HEK293 (cell line): Measurements from ENCODE around the gene COP1.

Experiments used
- KLF16 ChIP-seq: fragments of 450-650 bp; formaldehyde crosslinking; IDR thresholded peaks from 2 replicates; pipeline ENCODE4 v1.5.1; 2017; ENCODE audit warnings: missing biosample characterization, missing genetic modification characterization
- SETDB1 ChIP-seq: IDR thresholded peaks from one replicate; pipeline ENCODE4 v1.6.1; 2017; ENCODE audit warnings: mild to moderate bottlenecking, low read length, moderate library complexity, mixed read lengths; ENCODE audit not compliant: insufficient read length
- TRIM28 ChIP-seq: IDR thresholded peaks from 2 replicates; pipeline ENCODE4 v1.6.1; 2011; ENCODE audit warnings: low read length, control low read depth, borderline replicate concordance
- YY1 ChIP-seq: fragments of 450-650 bp; formaldehyde crosslinking; IDR thresholded peaks from 2 replicates; pipeline ENCODE4 v1.5.1; 2018; ENCODE audit warnings: missing biosample characterization, missing genetic modification characterization
- ZNF132 ChIP-seq: fragments of 450-650 bp; formaldehyde crosslinking; IDR thresholded peaks from 2 replicates; pipeline ENCODE4 v1.5.1; 2017; ENCODE audit warnings: missing biosample characterization, missing genetic modification characterization, borderline replicate concordance
- ZNF24 ChIP-seq: fragments of 450-650 bp; formaldehyde crosslinking; IDR thresholded peaks from 2 replicates; pipeline ENCODE4 v1.5.1; 2016; ENCODE audit warnings: missing biosample characterization, missing genetic modification characterization
- ZNF274 ChIP-seq, 2 experiments: fragments of 200-500 bp in 1 of 2; fragments of 450-650 bp in 1 of 2; sonication (Bioruptor generic) in 1 of 2; formaldehyde crosslinking in 1 of 2; IDR thresholded peaks; 2 replicates each; pipeline versions ENCODE4 v1.5.1 to v1.6.1; 2014 to 2016; ENCODE audit warnings: borderline replicate concordance in 1 of 2, inconsistent platforms in 1 of 2, low read length in 1 of 2, missing biosample characterization in 1 of 2, missing genetic modification characterization in 1 of 2
- ZNF335 ChIP-seq: fragments of 450-650 bp; formaldehyde crosslinking; conservative IDR thresholded peaks from 2 replicates; pipeline ENCODE4 v1.5.1; 2016; ENCODE audit warnings: missing biosample characterization, missing genetic modification characterization
- ZNF664 ChIP-seq: fragments of 450-650 bp; formaldehyde crosslinking; IDR thresholded peaks from 2 replicates; pipeline ENCODE4 v1.5.1; 2016; ENCODE audit warnings: missing biosample characterization, missing genetic modification characterization
- ZNF707 ChIP-seq: fragments of 450-650 bp; formaldehyde crosslinking; IDR thresholded peaks from 2 replicates; pipeline ENCODE4 v1.5.1; 2016; ENCODE audit warnings: missing biosample characterization, missing genetic modification characterization
- TF ChIP-seq, protein P1 (sequence below): fragments of 450-650 bp; formaldehyde crosslinking; IDR thresholded peaks from 2 replicates; pipeline ENCODE4 v1.5.1; 2016; ENCODE audit warnings: missing biosample characterization, missing genetic modification characterization

DNA sequence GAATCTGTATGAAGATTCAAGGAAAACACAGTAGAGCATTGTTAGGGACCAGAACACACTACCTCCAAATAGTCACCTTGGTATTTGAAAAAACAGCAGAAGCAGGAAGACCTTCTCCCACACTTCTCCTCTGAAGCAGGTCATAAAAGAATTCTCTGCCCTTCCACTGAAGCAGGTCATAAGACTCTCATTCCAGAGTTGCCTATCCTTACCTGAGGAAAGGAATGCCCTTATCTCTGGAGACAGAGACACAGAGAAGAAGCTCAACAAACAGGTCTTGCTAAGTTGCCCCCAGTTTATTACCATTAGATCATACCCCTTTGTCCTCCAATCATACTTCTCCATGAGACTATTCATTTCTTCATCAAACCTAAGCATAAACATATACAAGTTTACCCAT is 237.9 kb downstream of the COP1 start:
- TF ChIP-seq ZNF274 (IDR thresholded peaks at IDR 0.05; ENCODE audit: low read length) = no peak
- no peak for TF ChIP-seq ZNF274 (tag by site-specific recombination; IDR thresholded peaks at IDR 0.05; ENCODE audit: borderline replicate concordance)
- TF ChIP-seq YY1 = no peak
- TF ChIP-seq ZNF335 (tag by site-specific recombination) = no peak
- TF ChIP-seq ZNF707 (tag by site-specific recombination) = no peak
- no peak for TF ChIP-seq KLF16 (tag by site-specific recombination)
- no peak for TF ChIP-seq ZNF132 (tag by site-specific recombination)
- no peak for TF ChIP-seq ZNF24 (tag by site-specific recombination)
- TF ChIP-seq TRIM28 = no peak
- TF ChIP-seq ZNF664 (tag by site-specific recombination) = no peak
- TF ChIP-seq, protein P1, sequence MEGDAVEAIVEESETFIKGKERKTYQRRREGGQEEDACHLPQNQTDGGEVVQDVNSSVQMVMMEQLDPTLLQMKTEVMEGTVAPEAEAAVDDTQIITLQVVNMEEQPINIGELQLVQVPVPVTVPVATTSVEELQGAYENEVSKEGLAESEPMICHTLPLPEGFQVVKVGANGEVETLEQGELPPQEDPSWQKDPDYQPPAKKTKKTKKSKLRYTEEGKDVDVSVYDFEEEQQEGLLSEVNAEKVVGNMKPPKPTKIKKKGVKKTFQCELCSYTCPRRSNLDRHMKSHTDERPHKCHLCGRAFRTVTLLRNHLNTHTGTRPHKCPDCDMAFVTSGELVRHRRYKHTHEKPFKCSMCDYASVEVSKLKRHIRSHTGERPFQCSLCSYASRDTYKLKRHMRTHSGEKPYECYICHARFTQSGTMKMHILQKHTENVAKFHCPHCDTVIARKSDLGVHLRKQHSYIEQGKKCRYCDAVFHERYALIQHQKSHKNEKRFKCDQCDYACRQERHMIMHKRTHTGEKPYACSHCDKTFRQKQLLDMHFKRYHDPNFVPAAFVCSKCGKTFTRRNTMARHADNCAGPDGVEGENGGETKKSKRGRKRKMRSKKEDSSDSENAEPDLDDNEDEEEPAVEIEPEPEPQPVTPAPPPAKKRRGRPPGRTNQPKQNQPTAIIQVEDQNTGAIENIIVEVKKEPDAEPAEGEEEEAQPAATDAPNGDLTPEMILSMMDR (tag by site-specific recombination) = no peak
- no peak for TF ChIP-seq SETDB1
